ENCODE data around the gene NBPF20. TPM values are rescaled to one million over a fixed set of nuclear protein-coding genes. Genes with fewer than 3 reads are reported as not detected.

Gene NBPF20
- 1.3 and 2.1 TPM in 2 replicates for total RNA-seq

GRCh38 chr1:145425436-145426029 lies at the start of gene NBPF20:
Gene NBPF20 (minus strand): TSS chr1:145425603. CDS start chr1:145405272, 20,331 bp downstream.

Other genes starting within 250 kb of the NBPF20 start
- not detected in 2 replicates for gene PPIAL4D, start 183.4 kb downstream of the NBPF20 start, total RNA-seq
- 15.9 and 27.6 TPM in 2 replicates for gene GPR89A, start 182.4 kb upstream of the NBPF20 start, total RNA-seq